ENCODE data around the gene TCTN3.
"Not testable (repeated sequence)": the region's sequence is repeated elsewhere in the genome, so short reads cannot be mapped to it uniquely, and the experiment has no call there.

TCTN3 gene, protein sequence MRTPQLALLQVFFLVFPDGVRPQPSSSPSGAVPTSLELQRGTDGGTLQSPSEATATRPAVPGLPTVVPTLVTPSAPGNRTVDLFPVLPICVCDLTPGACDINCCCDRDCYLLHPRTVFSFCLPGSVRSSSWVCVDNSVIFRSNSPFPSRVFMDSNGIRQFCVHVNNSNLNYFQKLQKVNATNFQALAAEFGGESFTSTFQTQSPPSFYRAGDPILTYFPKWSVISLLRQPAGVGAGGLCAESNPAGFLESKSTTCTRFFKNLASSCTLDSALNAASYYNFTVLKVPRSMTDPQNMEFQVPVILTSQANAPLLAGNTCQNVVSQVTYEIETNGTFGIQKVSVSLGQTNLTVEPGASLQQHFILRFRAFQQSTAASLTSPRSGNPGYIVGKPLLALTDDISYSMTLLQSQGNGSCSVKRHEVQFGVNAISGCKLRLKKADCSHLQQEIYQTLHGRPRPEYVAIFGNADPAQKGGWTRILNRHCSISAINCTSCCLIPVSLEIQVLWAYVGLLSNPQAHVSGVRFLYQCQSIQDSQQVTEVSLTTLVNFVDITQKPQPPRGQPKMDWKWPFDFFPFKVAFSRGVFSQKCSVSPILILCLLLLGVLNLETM

GRCh38 chr10:95693668-95694534, at the start of gene TCTN3:
TCTN3 (minus strand) TSS chr10:95693927; CDS start chr10:95693899, 28 bp downstream.
- in situ Hi-C loops (cut with HindIII; ENCODE audit: low sequenced_read_pairs): no loop called here
- TF ChIP-seq, protein P1, sequence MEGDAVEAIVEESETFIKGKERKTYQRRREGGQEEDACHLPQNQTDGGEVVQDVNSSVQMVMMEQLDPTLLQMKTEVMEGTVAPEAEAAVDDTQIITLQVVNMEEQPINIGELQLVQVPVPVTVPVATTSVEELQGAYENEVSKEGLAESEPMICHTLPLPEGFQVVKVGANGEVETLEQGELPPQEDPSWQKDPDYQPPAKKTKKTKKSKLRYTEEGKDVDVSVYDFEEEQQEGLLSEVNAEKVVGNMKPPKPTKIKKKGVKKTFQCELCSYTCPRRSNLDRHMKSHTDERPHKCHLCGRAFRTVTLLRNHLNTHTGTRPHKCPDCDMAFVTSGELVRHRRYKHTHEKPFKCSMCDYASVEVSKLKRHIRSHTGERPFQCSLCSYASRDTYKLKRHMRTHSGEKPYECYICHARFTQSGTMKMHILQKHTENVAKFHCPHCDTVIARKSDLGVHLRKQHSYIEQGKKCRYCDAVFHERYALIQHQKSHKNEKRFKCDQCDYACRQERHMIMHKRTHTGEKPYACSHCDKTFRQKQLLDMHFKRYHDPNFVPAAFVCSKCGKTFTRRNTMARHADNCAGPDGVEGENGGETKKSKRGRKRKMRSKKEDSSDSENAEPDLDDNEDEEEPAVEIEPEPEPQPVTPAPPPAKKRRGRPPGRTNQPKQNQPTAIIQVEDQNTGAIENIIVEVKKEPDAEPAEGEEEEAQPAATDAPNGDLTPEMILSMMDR (IDR thresholded peaks at IDR 0.05; ENCODE audit: low read depth, low read length): peak; percentile 98
- DNase-seq (ENCODE audit: low read depth, low spot score): peak; percentile 100
- peak within 1 kb of the TSS; percentile 97 for H3K4me3 ChIP-seq (ENCODE audit: low read depth, low read length)

GRCh38 chr10:95742962-95743535, 49.3 kb upstream of the TCTN3 start:
- TF ChIP-seq, protein P1 (IDR thresholded peaks at IDR 0.05; ENCODE audit: low read depth, low read length): no peak
- in situ Hi-C loops (cut with HindIII; ENCODE audit: low sequenced_read_pairs): no loop called here
- DNase-seq (ENCODE audit: low read depth, low spot score): no peak
- H3K4me3 ChIP-seq (ENCODE audit: low read depth, low read length): no peak overlapping the region

GRCh38 chr10:95742485-95742884, 48.8 kb upstream of the TCTN3 start:
- in situ Hi-C loops (cut with HindIII; ENCODE audit: low sequenced_read_pairs): no loop called here
- TF ChIP-seq, protein P1 (IDR thresholded peaks at IDR 0.05; ENCODE audit: low read depth, low read length): no peak
- DNase-seq (ENCODE audit: low read depth, low spot score): peak; percentile 77
- H3K4me3 ChIP-seq (ENCODE audit: low read depth, low read length): no peak overlapping the region

DNA sequence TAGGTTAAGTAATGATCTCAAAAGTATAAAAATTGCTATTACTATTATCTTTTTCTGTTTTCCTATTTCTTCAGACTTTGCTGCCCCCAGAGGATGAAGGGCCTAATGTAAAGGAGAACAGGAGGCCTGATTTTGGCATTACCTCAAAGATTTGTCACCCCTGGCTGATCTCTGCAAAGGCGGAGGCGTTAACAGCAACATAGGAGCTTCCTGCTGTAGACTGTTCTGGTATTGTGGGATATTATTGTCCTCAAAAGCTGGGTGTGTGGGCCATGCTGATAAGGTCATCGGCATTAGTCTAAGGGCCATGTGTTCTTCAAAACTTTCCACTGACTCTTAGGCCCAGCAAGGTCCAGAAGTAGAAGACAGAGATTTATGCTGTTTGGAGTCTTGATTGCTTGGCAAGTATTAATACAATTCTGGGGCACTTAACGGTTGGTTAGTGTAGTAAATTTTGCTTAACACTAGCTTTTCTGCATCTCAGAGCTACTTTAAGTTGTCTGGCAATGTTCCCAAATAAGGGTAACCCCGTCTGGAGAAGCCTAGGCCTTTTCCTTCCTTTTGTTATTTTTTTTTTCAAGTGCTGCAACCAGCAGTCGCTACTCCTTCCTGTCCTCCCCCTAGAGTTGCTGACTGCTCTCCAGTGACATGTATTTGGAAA, 48.2 kb upstream of the TCTN3 start:
- DNase-seq (ENCODE audit: low read depth, low spot score): peak; percentile 75
- in situ Hi-C loops (cut with HindIII; ENCODE audit: low sequenced_read_pairs): no loop called here
- H3K4me3 ChIP-seq (ENCODE audit: low read depth, low read length): no peak overlapping the region

GRCh38 chr10:95739056-95739455, 45.3 kb upstream of the TCTN3 start:
- TF ChIP-seq, protein P1 (IDR thresholded peaks at IDR 0.05; ENCODE audit: low read depth, low read length): no peak
- in situ Hi-C loops (cut with HindIII; ENCODE audit: low sequenced_read_pairs): no loop called here
- DNase-seq (ENCODE audit: low read depth, low spot score): no peak

More for the DNA sequence above, 48.2 kb upstream of the TCTN3 start:
- TF ChIP-seq, protein P1 (IDR thresholded peaks at IDR 0.05; ENCODE audit: low read depth, low read length): peak; percentile 29

GRCh38 chr10:95732907-95733306, 39.2 kb upstream of the TCTN3 start:
- in situ Hi-C loops (cut with HindIII; ENCODE audit: low sequenced_read_pairs); H3K4me3 ChIP-seq (ENCODE audit: low read depth, low read length); DNase-seq (ENCODE audit: low read depth, low spot score): not testable (repeated sequence)

More at GRCh38 chr10:95739056-95739455, 45.3 kb upstream of the TCTN3 start:
- no peak overlapping the region for H3K4me3 ChIP-seq (ENCODE audit: low read depth, low read length)

All from astrocyte of the spinal cord (primary cell).